A549 (cell line): Measurements from ENCODE around the gene OBSCN. TPM values are rescaled to one million over a fixed set of nuclear protein-coding genes. Genes with fewer than 3 reads are reported as not detected.

Experiments
- ATAC-seq, 2 experiments: fragments of 200-7000 bp in 1 of 2; fragments of >200 bp in 1 of 2; cut with Nextera tagmentation in 1 of 2; cut with Tn5 transposase in 1 of 2; 3 replicates each; pipeline versions ENCODE4 v1.8.0 to v1.9.1; 2018 to 2020; ENCODE audit warnings: mild to moderate bottlenecking in 1 of 2, moderate library complexity in 1 of 2
- CTCF ChIA-PET: fragments of 300-600 bp; sonication (Branson Sonifier 250); formaldehyde crosslinking; extraction: SDS; loops from one replicate; lab custom pipeline; 2021; ENCODE audit warnings: antibody characterized with exemption, inconsistent platforms; lab: Yijun Ruan, JAX
- POLR2A ChIA-PET: fragments of 350-600 bp; formaldehyde crosslinking; extraction: SDS; loops from one replicate; lab custom pipeline; 2021; ENCODE audit warnings: antibody characterized with exemption, inconsistent platforms; lab: Yijun Ruan, JAX
- DNase-seq, 2 experiments: peaks; one replicate each; pipeline versions ENCODE4 v3.0.0 to v3.0.0-alpha.2; 2011 to 2016; ENCODE audit warnings: low read depth in 1 of 2, low spot score in 1 of 2
- FAIRE-seq: peaks from 2 replicates; lab custom pipeline; 2011; peaks lifted over from hg19 to GRCh38; lab: Jason Lieb, UNC
- H3K27ac ChIP-seq, 2 experiments: fragments of >200 bp; sonication (Bioruptor Twin); formaldehyde crosslinking; 3 replicates each; pipeline ENCODE4 v1.5.1; 2016 to 2017
- H3K4me1 ChIP-seq: fragments of >200 bp; sonication (Bioruptor Twin); formaldehyde crosslinking; 3 replicates; pipeline ENCODE4 v1.6.1; 2016
- H3K4me2 ChIP-seq: fragments of >200 bp; sonication (Bioruptor Twin); formaldehyde crosslinking; 3 replicates; pipeline ENCODE4 v1.6.1; 2016
- H3K4me3 ChIP-seq: fragments of >200 bp; sonication (Bioruptor Twin); formaldehyde crosslinking; 3 replicates; pipeline ENCODE4 v1.5.1; 2016
- H3K9me3 ChIP-seq: fragments of >200 bp; sonication (Bioruptor Twin); formaldehyde crosslinking; 3 replicates; pipeline ENCODE4 v1.6.1; 2016
- BHLHE40 ChIP-seq: IDR thresholded peaks from 2 replicates; pipeline ENCODE4 v1.6.1; 2012; ENCODE audit warnings: low read depth, low read length, inconsistent platforms
- CEBPB ChIP-seq, 2 experiments: fragments of >200 bp in 1 of 2; sonication (Bioruptor Twin) in 1 of 2; formaldehyde crosslinking in 1 of 2; IDR thresholded peaks; 2 replicates each; pipeline ENCODE4 v1.6.1; 2012 to 2016
- CTCF ChIP-seq: fragments of >200 bp; sonication (Bioruptor Twin); formaldehyde crosslinking; IDR thresholded peaks from 3 replicates; pipeline ENCODE4 v1.5.1; 2016
- E2F6 ChIP-seq: IDR thresholded peaks from 2 replicates; pipeline ENCODE4 v1.6.1; 2012; ENCODE audit warnings: low read depth, borderline replicate concordance
- EP300 ChIP-seq, 2 experiments: fragments of >200 bp; sonication (Bioruptor Twin); formaldehyde crosslinking; IDR thresholded peaks; 2 replicates in 1 of 2; 3 replicates in 1 of 2; pipeline ENCODE4 v1.6.1; 2016 to 2017
- FOSB ChIP-seq: fragments of 250-450 bp; sonication (Bioruptor Pico); IDR thresholded peaks from 2 replicates; pipeline ENCODE4 v1.5.0; 2020; ENCODE audit warnings: mild to moderate bottlenecking, moderate library complexity
- HDAC2 ChIP-seq: fragments of 200-600 bp; sonication (generic); IDR thresholded peaks from 2 replicates; pipeline ENCODE4 v1.6.1; 2016
- HES2 ChIP-seq: fragments of >200 bp; sonication (Bioruptor Twin); formaldehyde crosslinking; IDR thresholded peaks from 2 replicates; pipeline ENCODE4 v1.6.1; 2016
- JUN ChIP-seq, 2 experiments: fragments of >200 bp; sonication (Bioruptor Twin); formaldehyde crosslinking; IDR thresholded peaks; 2 replicates in 1 of 2; 3 replicates in 1 of 2; pipeline ENCODE4 v1.6.1; 2016 to 2017
- KDM1A ChIP-seq: fragments of 200-600 bp; sonication (generic); IDR thresholded peaks from 2 replicates; pipeline ENCODE4 v1.6.1; 2016; ENCODE audit warnings: low read depth, mild to moderate bottlenecking
- MAFK ChIP-seq: fragments of 450-650 bp; IDR thresholded peaks from 2 replicates; pipeline ENCODE4 v1.6.1; 2014; ENCODE audit not compliant: partially characterized antibody
- MAZ ChIP-seq: fragments of 150-350 bp; IDR thresholded peaks from 2 replicates; pipeline ENCODE4 v1.6.1; 2014; ENCODE audit warnings: antibody characterized with exemption, low read depth, low read length, borderline replicate concordance
- MYC ChIP-seq: IDR thresholded peaks from 2 replicates; pipeline ENCODE4 v1.6.1; 2012; ENCODE audit warnings: mild to moderate bottlenecking, inconsistent platforms, low read length, improper control_type of control experiment, borderline replicate concordance
- NFE2L2 ChIP-seq: fragments of 150-350 bp; conservative IDR thresholded peaks from 2 replicates; pipeline ENCODE4 v1.6.1; 2014; ENCODE audit warnings: low read length
- PBX3 ChIP-seq: IDR thresholded peaks from 2 replicates; pipeline ENCODE4 v1.6.1; 2012
- PHF8 ChIP-seq: fragments of 200-600 bp; sonication (generic); IDR thresholded peaks from 2 replicates; pipeline ENCODE4 v1.6.1; 2016; ENCODE audit warnings: low read depth, mild to moderate bottlenecking, antibody characterized with exemption, moderate library complexity, borderline replicate concordance
- POLR2AphosphoS2 ChIP-seq: conservative IDR thresholded peaks from 2 replicates; pipeline ENCODE4 v1.6.1; 2012; ENCODE audit warnings: low read length, improper control_type of control experiment, inconsistent platforms
- RAD21 ChIP-seq, 2 experiments: fragments of >200 bp in 1 of 2; sonication (Bioruptor Twin) in 1 of 2; formaldehyde crosslinking in 1 of 2; IDR thresholded peaks in 1 of 2; conservative IDR thresholded peaks in 1 of 2; 2 replicates in 1 of 2; 3 replicates in 1 of 2; pipeline ENCODE4 v1.6.1; 2012 to 2018; ENCODE audit warnings: inconsistent platforms in 1 of 2
- RFX5 ChIP-seq: fragments of 450-650 bp; IDR thresholded peaks from 2 replicates; pipeline ENCODE4 v1.7.1; 2014; ENCODE audit warnings: antibody characterized with exemption, mild to moderate bottlenecking, moderate library complexity
- RNF2 ChIP-seq: fragments of 200-600 bp; sonication (generic); IDR thresholded peaks from 2 replicates; pipeline ENCODE4 v1.6.1; 2016; ENCODE audit warnings: low read depth, mild to moderate bottlenecking, antibody characterized with exemption, moderate library complexity, borderline replicate concordance
- SMC3 ChIP-seq: fragments of >200 bp; sonication (Bioruptor Twin); formaldehyde crosslinking; IDR thresholded peaks from 3 replicates; pipeline ENCODE4 v1.6.1; 2018; ENCODE audit warnings: inconsistent platforms
- TFCP2L1 ChIP-seq: fragments of 250-450 bp; sonication (Bioruptor Pico); IDR thresholded peaks from 2 replicates; pipeline ENCODE4 v1.5.0; 2021; ENCODE audit warnings: mild to moderate bottlenecking
- ZC3H11A ChIP-seq: fragments of 450-650 bp; IDR thresholded peaks from 2 replicates; pipeline ENCODE4 v1.6.1; 2014; ENCODE audit warnings: antibody characterized with exemption, mild to moderate bottlenecking
- ZFP36 ChIP-seq: fragments of 450-650 bp; IDR thresholded peaks from 2 replicates; pipeline ENCODE4 v1.6.1; 2014; ENCODE audit warnings: borderline replicate concordance; ENCODE audit not compliant: partially characterized antibody
- ZNF302 ChIP-seq: fragments of 250-450 bp; sonication (Bioruptor Pico); IDR thresholded peaks from 2 replicates; pipeline ENCODE4 v1.9.0; 2021; ENCODE audit warnings: inconsistent platforms, mild to moderate bottlenecking, moderate library complexity
- ZSCAN20 ChIP-seq: fragments of 250-450 bp; sonication (Bioruptor Pico); IDR thresholded peaks from 2 replicates; pipeline ENCODE4 v1.8.0; 2022; ENCODE audit warnings: mild to moderate bottlenecking, moderate library complexity
- WGBS: methylation state at CpG from one replicate; pipeline ENCODE4 v1.1.6; 2017; ENCODE audit errors: missing lambda C conversion rate; 5-methylcytosine and 5-hydroxymethylcytosine counted together
- polyA plus RNA-seq, 4 experiments: library from polyadenylated mRNA; depleted of rRNA in 3 of 4; stranded (reverse); fragments of >200 nt; fragmentation: RNase III in 1 of 4; extraction: RNeasy Plus Mini Kit Qiagen cat#74134 plus additional on column Dnase treatment in 1 of 4; gene quantifications; 2 replicates in 3 of 4; 3 replicates in 1 of 4; pipeline ENCODE4 v1.2.3, GENCODE V29; 2011 to 2017
- TF ChIP-seq, protein P1 (sequence below): fragments of 200-600 bp; sonication (generic); IDR thresholded peaks from 2 replicates; pipeline ENCODE4 v1.6.1; 2016; ENCODE audit warnings: antibody characterized with exemption, mild to moderate bottlenecking, moderate library complexity

The OBSCN gene
- polyA plus RNA-seq, 2 of the 4 experiments (the other 2 are of a cell fraction), result 3.1 to 6.8 TPM

DNA sequence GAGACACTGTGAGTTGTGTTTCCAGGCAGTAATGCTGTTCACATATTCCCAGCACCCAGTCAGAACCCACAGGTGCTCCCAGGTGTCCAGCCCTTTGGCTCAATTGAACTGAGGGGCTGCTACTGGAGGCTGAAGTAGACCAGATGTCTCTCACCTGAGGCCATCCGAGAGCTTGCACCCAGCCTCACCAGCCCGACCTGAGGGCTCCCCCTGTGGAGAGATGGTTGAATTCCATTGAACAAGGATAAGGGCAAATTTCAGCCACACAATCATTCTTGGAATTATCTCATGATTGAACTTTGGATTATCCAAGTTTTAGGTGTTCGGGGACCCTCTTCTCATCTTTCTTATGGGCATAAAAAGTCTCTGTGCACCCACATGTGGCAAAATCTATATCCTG lies 52.1 kb downstream of the OBSCN start (continued):
- no peak for TF ChIP-seq ZNF302 (CRISPR knock-in tag)

DNA sequence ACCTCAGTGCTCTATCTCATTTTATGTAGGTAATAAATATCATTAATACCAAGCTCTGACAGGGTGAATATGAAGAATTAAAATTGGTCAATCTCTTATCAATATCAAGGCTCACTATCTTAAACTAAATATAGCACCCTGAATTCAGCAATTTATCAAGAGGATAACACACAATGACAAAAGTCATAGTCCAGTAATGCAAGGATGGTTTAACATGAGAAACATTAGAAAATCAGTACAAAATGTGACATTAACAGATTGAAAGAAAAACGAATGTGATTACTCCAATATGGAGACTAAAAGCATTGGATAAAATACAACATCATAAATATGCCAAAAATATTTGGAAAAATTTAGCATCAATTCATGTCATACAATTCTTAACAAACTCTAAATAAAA lies 53.9 kb downstream of the OBSCN start:
- Histone ChIP-seq H3K4me3 (no peak overlapping the region), H3K4me1 (no peaks in the 10 kb centered on the region), H3K4me2 (no peak overlapping the region), H3K27ac (no peak overlapping the region), H3K9me3 (peaks cover 18% of the 10 kb centered on the region; the same call in 2 of the 3 replicates)
- no peak for FAIRE-seq
- no peak for ATAC-seq
- POLR2A ChIA-PET, result no interaction called here
- 5% methylated on average over 1 of the region's 1 CpG for WGBS
- DNase-seq, result no peak
- no peak for TF ChIP-seq MAZ
- no peak for TF ChIP-seq RNF2
- no peak for TF ChIP-seq CEBPB (IDR thresholded peaks at IDR 0.05)
- no peak for TF ChIP-seq TFCP2L1
- no peak for TF ChIP-seq ZSCAN20 (CRISPR knock-in tag)
- no peak for TF ChIP-seq MAFK
- no peak for TF ChIP-seq ZC3H11A
- no peak for TF ChIP-seq PBX3
- no peak for TF ChIP-seq CTCF
- TF ChIP-seq E2F6, result no peak
- no peak for TF ChIP-seq RFX5
- TF ChIP-seq RAD21 (conservative IDR thresholded peaks at IDR 0.05 in 1 of 2, IDR thresholded peaks at IDR 0.05 in 1 of 2), result no peak
- TF ChIP-seq HES2, result no peak
- no peak for TF ChIP-seq HDAC2
- no peak for TF ChIP-seq BHLHE40
- TF ChIP-seq, all 56 proteins: peak for 0
- CTCF ChIA-PET, result interaction anchor here (1.0 kb wide), 1 partner anchor 68 kb away, joined by 3 read pairs; no protein-coding TSS in a partner anchor

- H3K4me1 ChIP-seq, result no peaks in the 10 kb centered on the region
- CTCF ChIA-PET, result interaction anchor here (1.0 kb wide), 1 partner anchor 68 kb away, joined by 3 read pairs; no protein-coding TSS in a partner anchor
- peaks cover 18% of the 10 kb centered on the region; the same call in 2 of the 3 replicates for H3K9me3 ChIP-seq
- POLR2A ChIA-PET, result no interaction called here
- H3K4me3 ChIP-seq, result no peak overlapping the region
- TF ChIP-seq ZSCAN20 (CRISPR knock-in tag) (no peak), ZC3H11A (no peak), MAZ (no peak), ZFP36 (no peak), MYC (no peak), NFE2L2 (no peak), POLR2AphosphoS2 (no peak), MAFK (no peak), JUN (IDR thresholded peaks at IDR 0.05) (no peak), FOSB (CRISPR knock-in tag) (no peak), TFCP2L1 (no peak), KDM1A (no peak), PHF8 (no peak), E2F6 (no peak), SMC3 (no peak), EP300 (IDR thresholded peaks at IDR 0.05) (no peak)
- TF ChIP-seq, protein P1, sequence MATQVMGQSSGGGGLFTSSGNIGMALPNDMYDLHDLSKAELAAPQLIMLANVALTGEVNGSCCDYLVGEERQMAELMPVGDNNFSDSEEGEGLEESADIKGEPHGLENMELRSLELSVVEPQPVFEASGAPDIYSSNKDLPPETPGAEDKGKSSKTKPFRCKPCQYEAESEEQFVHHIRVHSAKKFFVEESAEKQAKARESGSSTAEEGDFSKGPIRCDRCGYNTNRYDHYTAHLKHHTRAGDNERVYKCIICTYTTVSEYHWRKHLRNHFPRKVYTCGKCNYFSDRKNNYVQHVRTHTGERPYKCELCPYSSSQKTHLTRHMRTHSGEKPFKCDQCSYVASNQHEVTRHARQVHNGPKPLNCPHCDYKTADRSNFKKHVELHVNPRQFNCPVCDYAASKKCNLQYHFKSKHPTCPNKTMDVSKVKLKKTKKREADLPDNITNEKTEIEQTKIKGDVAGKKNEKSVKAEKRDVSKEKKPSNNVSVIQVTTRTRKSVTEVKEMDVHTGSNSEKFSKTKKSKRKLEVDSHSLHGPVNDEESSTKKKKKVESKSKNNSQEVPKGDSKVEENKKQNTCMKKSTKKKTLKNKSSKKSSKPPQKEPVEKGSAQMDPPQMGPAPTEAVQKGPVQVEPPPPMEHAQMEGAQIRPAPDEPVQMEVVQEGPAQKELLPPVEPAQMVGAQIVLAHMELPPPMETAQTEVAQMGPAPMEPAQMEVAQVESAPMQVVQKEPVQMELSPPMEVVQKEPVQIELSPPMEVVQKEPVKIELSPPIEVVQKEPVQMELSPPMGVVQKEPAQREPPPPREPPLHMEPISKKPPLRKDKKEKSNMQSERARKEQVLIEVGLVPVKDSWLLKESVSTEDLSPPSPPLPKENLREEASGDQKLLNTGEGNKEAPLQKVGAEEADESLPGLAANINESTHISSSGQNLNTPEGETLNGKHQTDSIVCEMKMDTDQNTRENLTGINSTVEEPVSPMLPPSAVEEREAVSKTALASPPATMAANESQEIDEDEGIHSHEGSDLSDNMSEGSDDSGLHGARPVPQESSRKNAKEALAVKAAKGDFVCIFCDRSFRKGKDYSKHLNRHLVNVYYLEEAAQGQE, result no peak
- no peak overlapping the region for H3K27ac ChIP-seq
- 92% methylated on average over 1 of the region's 1 CpG for WGBS
- FAIRE-seq (no peak), ATAC-seq (no peak), DNase-seq (no peak)
- H3K4me2 ChIP-seq, result no peak overlapping the region
Observed at GRCh38 chr1:228262475-228262874, 54.6 kb downstream of the OBSCN start.
